ENCODE data around the gene USP32. TPM values are rescaled to one million over a fixed set of nuclear protein-coding genes. Genes with fewer than 3 reads are reported as not detected.

Gene USP32
- total RNA-seq, 1 experiment from 2014 or later, result 32.3 TPM

GRCh38 chr17:60278237-60278636 is 113.7 kb downstream of the USP32 start:
- H2AFZ ChIP-seq, result no peak overlapping the region
- H3K9me2 ChIP-seq (ENCODE audit: insufficient read depth), result no peaks in the 10 kb centered on the region
- H3K27me3 ChIP-seq (ENCODE audit: insufficient read depth, low read depth), result no peaks in the 10 kb centered on the region
- DNase-seq, result no peak
- no peak overlapping the region for H3K27ac ChIP-seq
- no peaks in the 10 kb centered on the region for H3K79me2 ChIP-seq (ENCODE audit: low read depth)
- no peaks in the 10 kb centered on the region for H3K36me3 ChIP-seq (ENCODE audit: low read depth)
- ChIA-PET CTCF (interaction anchor here (0.5 kb wide), 1 partner anchor 488 kb away, joined by 5 read pairs; no protein-coding TSS in a partner anchor), POLR2A (ENCODE audit: unreplicated experiment) (no interaction called here)
- no peaks in the 10 kb centered on the region for H3K4me1 ChIP-seq (replicated peaks; ENCODE audit: insufficient read depth)
- no peaks in the 10 kb centered on the region for H4K20me1 ChIP-seq (ENCODE audit: insufficient read depth)
- no peak overlapping the region for H3K4me3 ChIP-seq
- H3F3A ChIP-seq (ENCODE audit: insufficient read depth, low read depth), result no peaks in the 10 kb centered on the region
- BruUV-seq (replicated peaks), result no TSS peak
- TF ChIP-seq CTCF (conservative IDR thresholded peaks at IDR 0.05) (no peak), EZH2 (IDR thresholded peaks at IDR 0.05; ENCODE audit: low read depth) (no peak)
- no peaks in the 10 kb centered on the region for H3K9me3 ChIP-seq (ENCODE audit: insufficient read depth, low read depth)
- no peak overlapping the region for H3K4me2 ChIP-seq
- intact Hi-C loops (cut with micrococcal nuclease; ENCODE audit: unreplicated experiment), result no loop called here

- CTCF ChIA-PET, result no interaction called here
- H4K20me1 ChIP-seq (ENCODE audit: insufficient read depth), result no peaks in the 10 kb centered on the region
- TF ChIP-seq EZH2 (IDR thresholded peaks at IDR 0.05; ENCODE audit: low read depth) (no peak), CTCF (conservative IDR thresholded peaks at IDR 0.05) (no peak)
- H3K27me3 ChIP-seq (ENCODE audit: insufficient read depth, low read depth), result no peaks in the 10 kb centered on the region
- H3K4me2 ChIP-seq, result no peak overlapping the region
- POLR2A ChIA-PET (ENCODE audit: unreplicated experiment), result no interaction called here
- no peak overlapping the region for H2AFZ ChIP-seq
- H3K27ac ChIP-seq, result no peak overlapping the region
- H3K9me3 ChIP-seq (ENCODE audit: insufficient read depth, low read depth), result no peaks in the 10 kb centered on the region
- intact Hi-C loops (cut with micrococcal nuclease; ENCODE audit: unreplicated experiment), result no loop called here
- H3K4me1 ChIP-seq (replicated peaks; ENCODE audit: insufficient read depth), result no peaks in the 10 kb centered on the region
- no TSS peak for BruUV-seq (replicated peaks)
- no peak for DNase-seq
- H3F3A ChIP-seq (ENCODE audit: insufficient read depth, low read depth), result no peaks in the 10 kb centered on the region
- no peaks in the 10 kb centered on the region for H3K9me2 ChIP-seq (ENCODE audit: insufficient read depth)
- no peak overlapping the region for H3K4me3 ChIP-seq
- H3K79me2 ChIP-seq (ENCODE audit: low read depth), result no peaks in the 10 kb centered on the region
- no peaks in the 10 kb centered on the region for H3K36me3 ChIP-seq (ENCODE audit: low read depth)
Observed at GRCh38 chr17:60277258-60277657, 114.7 kb downstream of the USP32 start.

GRCh38 chr17:60269417-60269816 is 122.5 kb downstream of the USP32 start:
- no peak overlapping the region for H3K27ac ChIP-seq
- TF ChIP-seq CTCF (conservative IDR thresholded peaks at IDR 0.05) (no peak), EZH2 (IDR thresholded peaks at IDR 0.05; ENCODE audit: low read depth) (no peak)
- H3K27me3 ChIP-seq (ENCODE audit: insufficient read depth, low read depth), result no peaks in the 10 kb centered on the region
- no peak overlapping the region for H2AFZ ChIP-seq
- POLR2A ChIA-PET (ENCODE audit: unreplicated experiment), result no interaction called here
- H3K4me2 ChIP-seq, result no peak overlapping the region
- BruUV-seq (replicated peaks), result no TSS peak
- no peaks in the 10 kb centered on the region for H4K20me1 ChIP-seq (ENCODE audit: insufficient read depth)
- no peak overlapping the region for H3K4me3 ChIP-seq
- no peaks in the 10 kb centered on the region for H3K79me2 ChIP-seq (ENCODE audit: low read depth)
- H3K36me3 ChIP-seq (ENCODE audit: low read depth), result 0 out of 2 replicates have a peak, but pooled peaks cover 5% of the 10 kb centered on the region
- CTCF ChIA-PET, result no interaction called here
- DNase-seq, result no peak
- H3K4me1 ChIP-seq (replicated peaks; ENCODE audit: insufficient read depth), result no peaks in the 10 kb centered on the region
- intact Hi-C loops (cut with micrococcal nuclease; ENCODE audit: unreplicated experiment), result no loop called here
- H3F3A ChIP-seq (ENCODE audit: insufficient read depth, low read depth), result 0 out of 2 replicates have a peak, but pooled peaks cover 5% of the 10 kb centered on the region
- H3K9me2 ChIP-seq (ENCODE audit: insufficient read depth), result no peaks in the 10 kb centered on the region
- no peaks in the 10 kb centered on the region for H3K9me3 ChIP-seq (ENCODE audit: insufficient read depth, low read depth)
